OCI-LY7 (cell line): Measurements from ENCODE around the gene CD59.

Experiments
- EZH2phosphoT487 ChIP-seq: fragments of 200-600 bp; sonication (generic); IDR thresholded peaks from 2 replicates; pipeline ENCODE4 v1.6.1; 2018; ENCODE audit warnings: low read depth, borderline replicate concordance, mild to moderate bottlenecking, mixed run types, antibody characterized with exemption, low read length, moderate library complexity, mixed read lengths
- TF ChIP-seq, protein P1 (sequence below): fragments of 200-600 bp; sonication (generic); conservative IDR thresholded peaks from 2 replicates; pipeline ENCODE4 v1.5.1; 2014; ENCODE audit warnings: mild to moderate bottlenecking, antibody characterized with exemption, low read length, moderate library complexity, mixed read lengths

DNA sequence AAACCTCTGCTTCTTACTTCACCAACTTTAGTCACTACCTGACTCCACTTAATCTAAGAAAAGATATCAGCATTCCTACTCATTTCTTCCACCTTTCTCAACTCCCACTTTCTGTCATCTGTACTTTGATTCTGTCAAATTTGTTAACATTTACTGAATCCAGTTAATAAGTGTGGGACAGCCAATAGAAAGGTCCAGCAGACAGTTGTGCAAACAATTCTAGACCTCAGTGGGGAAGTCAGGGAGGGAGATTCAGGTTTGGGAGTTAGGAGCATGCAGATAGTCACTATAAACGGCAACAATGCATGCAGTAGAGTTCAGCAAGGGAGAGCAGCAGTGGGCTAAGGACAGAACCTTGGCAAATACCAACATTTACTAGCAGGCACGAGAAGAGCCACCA lies 34.0 kb upstream of the CD59 start:
- TF ChIP-seq, protein P1, sequence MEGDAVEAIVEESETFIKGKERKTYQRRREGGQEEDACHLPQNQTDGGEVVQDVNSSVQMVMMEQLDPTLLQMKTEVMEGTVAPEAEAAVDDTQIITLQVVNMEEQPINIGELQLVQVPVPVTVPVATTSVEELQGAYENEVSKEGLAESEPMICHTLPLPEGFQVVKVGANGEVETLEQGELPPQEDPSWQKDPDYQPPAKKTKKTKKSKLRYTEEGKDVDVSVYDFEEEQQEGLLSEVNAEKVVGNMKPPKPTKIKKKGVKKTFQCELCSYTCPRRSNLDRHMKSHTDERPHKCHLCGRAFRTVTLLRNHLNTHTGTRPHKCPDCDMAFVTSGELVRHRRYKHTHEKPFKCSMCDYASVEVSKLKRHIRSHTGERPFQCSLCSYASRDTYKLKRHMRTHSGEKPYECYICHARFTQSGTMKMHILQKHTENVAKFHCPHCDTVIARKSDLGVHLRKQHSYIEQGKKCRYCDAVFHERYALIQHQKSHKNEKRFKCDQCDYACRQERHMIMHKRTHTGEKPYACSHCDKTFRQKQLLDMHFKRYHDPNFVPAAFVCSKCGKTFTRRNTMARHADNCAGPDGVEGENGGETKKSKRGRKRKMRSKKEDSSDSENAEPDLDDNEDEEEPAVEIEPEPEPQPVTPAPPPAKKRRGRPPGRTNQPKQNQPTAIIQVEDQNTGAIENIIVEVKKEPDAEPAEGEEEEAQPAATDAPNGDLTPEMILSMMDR: no peak
- TF ChIP-seq EZH2phosphoT487: no peak
